HEK293 (cell line): ENCODE data around the gene ATP5F1D.
A peak's percentile ranks its signal among the peaks of the same experiment; 100 is the strongest.

Source experiments
- IKZF3 ChIP-seq: fragments of 450-650 bp; IDR thresholded peaks from 2 replicates; pipeline ENCODE4 v1.5.0; 2018; ENCODE audit warnings: missing biosample characterization, mild to moderate bottlenecking, missing genetic modification characterization, moderate library complexity
- KLF16 ChIP-seq: fragments of 450-650 bp; formaldehyde crosslinking; IDR thresholded peaks from 2 replicates; pipeline ENCODE4 v1.5.1; 2017; ENCODE audit warnings: missing biosample characterization, missing genetic modification characterization
- OVOL3 ChIP-seq: fragments of 450-650 bp; formaldehyde crosslinking; IDR thresholded peaks from 2 replicates; pipeline ENCODE4 v1.5.1; 2016; ENCODE audit warnings: missing biosample characterization, missing genetic modification characterization
- ZBTB21 ChIP-seq: fragments of 450-650 bp; formaldehyde crosslinking; IDR thresholded peaks from 2 replicates; pipeline ENCODE4 v1.5.1; 2017; ENCODE audit warnings: missing biosample characterization, missing genetic modification characterization
- ZFHX2 ChIP-seq: fragments of 450-650 bp; formaldehyde crosslinking; conservative IDR thresholded peaks from 2 replicates; pipeline ENCODE4 v1.5.1; 2016; ENCODE audit warnings: missing biosample characterization, missing genetic modification characterization
- ZNF155 ChIP-seq: fragments of 450-650 bp; formaldehyde crosslinking; IDR thresholded peaks from 2 replicates; pipeline ENCODE4 v1.5.1; 2016; ENCODE audit warnings: missing biosample characterization, missing genetic modification characterization
- ZNF223 ChIP-seq: fragments of 450-650 bp; formaldehyde crosslinking; IDR thresholded peaks from 2 replicates; pipeline ENCODE4 v1.5.1; 2016; ENCODE audit warnings: missing biosample characterization, missing genetic modification characterization
- ZNF311 ChIP-seq: fragments of 450-650 bp; formaldehyde crosslinking; IDR thresholded peaks from 2 replicates; pipeline ENCODE4 v1.5.1; 2017; ENCODE audit warnings: missing biosample characterization, missing genetic modification characterization, borderline replicate concordance
- ZNF335 ChIP-seq: fragments of 450-650 bp; formaldehyde crosslinking; conservative IDR thresholded peaks from 2 replicates; pipeline ENCODE4 v1.5.1; 2016; ENCODE audit warnings: missing biosample characterization, missing genetic modification characterization
- ZNF366 ChIP-seq: fragments of 450-650 bp; formaldehyde crosslinking; conservative IDR thresholded peaks from 2 replicates; pipeline ENCODE4 v1.5.1; 2016; ENCODE audit warnings: missing biosample characterization, missing genetic modification characterization
- ZNF404 ChIP-seq: fragments of 450-650 bp; formaldehyde crosslinking; IDR thresholded peaks from 2 replicates; pipeline ENCODE4 v1.5.1; 2017; ENCODE audit warnings: missing biosample characterization, missing genetic modification characterization
- ZNF571 ChIP-seq: fragments of 450-650 bp; formaldehyde crosslinking; IDR thresholded peaks from 2 replicates; pipeline ENCODE4 v1.5.0; 2017; ENCODE audit warnings: missing biosample characterization, missing genetic modification characterization
- ZNF830 ChIP-seq: fragments of 450-650 bp; IDR thresholded peaks from 2 replicates; pipeline ENCODE4 v1.5.0; 2018; ENCODE audit warnings: missing biosample characterization, missing genetic modification characterization, low read depth, mild to moderate bottlenecking, moderate library complexity
- TF ChIP-seq, protein P1 (sequence below): fragments of 450-650 bp; formaldehyde crosslinking; IDR thresholded peaks from 2 replicates; pipeline ENCODE4 v1.5.1; 2016; ENCODE audit warnings: missing biosample characterization, missing genetic modification characterization
- TF ChIP-seq, protein P2 (sequence below): fragments of 450-650 bp; formaldehyde crosslinking; conservative IDR thresholded peaks from 2 replicates; pipeline ENCODE4 v1.5.1; 2016; ENCODE audit warnings: low read depth, missing biosample characterization, missing genetic modification characterization
- TF ChIP-seq, protein P3 (sequence below): fragments of 450-650 bp; formaldehyde crosslinking; IDR thresholded peaks from 2 replicates; pipeline ENCODE4 v1.5.1; 2017; ENCODE audit warnings: missing biosample characterization, missing genetic modification characterization
- TF ChIP-seq, protein P4 (sequence below): fragments of 450-650 bp; formaldehyde crosslinking; IDR thresholded peaks from 2 replicates; pipeline ENCODE4 v1.5.1; 2017; ENCODE audit warnings: missing biosample characterization, missing genetic modification characterization
- TF ChIP-seq, protein P5 (sequence below): fragments of 450-650 bp; formaldehyde crosslinking; IDR thresholded peaks from 2 replicates; pipeline ENCODE4 v1.5.1; 2016; ENCODE audit warnings: missing biosample characterization, missing genetic modification characterization
- TF ChIP-seq, protein P6 (sequence below): fragments of 450-650 bp; formaldehyde crosslinking; IDR thresholded peaks from 2 replicates; pipeline ENCODE4 v1.5.1; 2016; ENCODE audit warnings: missing biosample characterization, missing genetic modification characterization
- TF ChIP-seq, protein P7 (sequence below): fragments of 450-650 bp; IDR thresholded peaks from 2 replicates; pipeline ENCODE4 v1.5.1; 2018; ENCODE audit warnings: missing biosample characterization, missing genetic modification characterization
- TF ChIP-seq, protein P8 (sequence below): fragments of 450-650 bp; formaldehyde crosslinking; IDR thresholded peaks from 2 replicates; pipeline ENCODE4 v1.5.1; 2017; ENCODE audit warnings: missing biosample characterization, mild to moderate bottlenecking, missing genetic modification characterization, moderate library complexity

The ATP5F1D gene

DNA sequence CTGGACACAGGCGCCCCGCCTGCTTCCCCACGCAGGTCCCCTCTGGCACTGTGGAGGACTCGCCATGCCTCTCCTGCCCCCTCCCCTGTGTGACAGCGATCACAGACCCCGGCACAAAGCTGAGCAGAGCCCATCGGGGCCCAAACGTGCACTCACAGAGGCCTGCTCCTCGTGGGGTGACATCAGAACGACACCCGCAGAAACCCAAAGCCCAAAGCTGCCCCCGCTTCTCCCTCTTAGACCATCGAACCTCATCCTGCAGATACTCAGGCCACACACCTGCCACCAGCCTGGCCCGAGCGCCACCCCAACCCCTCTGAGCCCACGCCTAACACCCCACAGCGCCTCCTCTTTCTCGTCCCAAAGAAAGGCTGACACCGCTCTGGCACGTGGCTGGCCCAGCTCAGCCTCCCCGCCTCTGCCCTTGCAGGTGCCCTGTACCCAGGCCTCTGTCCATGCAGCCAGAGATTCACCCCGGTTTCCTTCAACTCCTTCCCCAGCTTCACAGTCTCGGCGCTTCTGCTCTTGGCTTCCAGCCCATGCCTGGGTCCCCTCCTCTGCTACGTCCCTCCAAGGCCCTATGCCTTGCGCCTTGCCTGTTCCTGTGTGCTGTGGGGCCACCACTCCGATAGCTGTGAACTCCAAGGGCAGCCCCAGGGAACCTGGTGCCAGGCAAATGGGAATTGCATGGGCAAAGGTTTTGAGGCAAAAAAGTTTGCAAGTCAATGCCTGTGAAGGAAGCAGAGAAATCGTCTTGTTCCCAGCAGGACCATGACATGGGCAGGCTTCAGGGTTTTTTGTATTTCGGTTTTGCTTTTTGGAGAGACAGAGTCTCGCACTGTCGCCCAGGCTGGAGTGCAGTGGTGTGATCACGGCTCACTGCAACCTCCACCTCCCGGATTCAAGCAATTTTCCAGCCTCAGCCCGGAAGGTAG lies 2.9 kb upstream of the ATP5F1D start (continued):
- TF ChIP-seq, protein P1, sequence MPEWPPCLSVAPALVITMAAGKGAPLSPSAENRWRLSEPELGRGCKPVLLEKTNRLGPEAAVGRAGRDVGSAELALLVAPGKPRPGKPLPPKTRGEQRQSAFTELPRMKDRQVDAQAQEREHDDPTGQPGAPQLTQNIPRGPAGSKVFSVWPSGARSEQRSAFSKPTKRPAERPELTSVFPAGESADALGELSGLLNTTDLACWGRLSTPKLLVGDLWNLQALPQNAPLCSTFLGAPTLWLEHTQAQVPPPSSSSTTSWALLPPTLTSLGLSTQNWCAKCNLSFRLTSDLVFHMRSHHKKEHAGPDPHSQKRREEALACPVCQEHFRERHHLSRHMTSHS (tag by site-specific recombination): no peak
- TF ChIP-seq, protein P2, sequence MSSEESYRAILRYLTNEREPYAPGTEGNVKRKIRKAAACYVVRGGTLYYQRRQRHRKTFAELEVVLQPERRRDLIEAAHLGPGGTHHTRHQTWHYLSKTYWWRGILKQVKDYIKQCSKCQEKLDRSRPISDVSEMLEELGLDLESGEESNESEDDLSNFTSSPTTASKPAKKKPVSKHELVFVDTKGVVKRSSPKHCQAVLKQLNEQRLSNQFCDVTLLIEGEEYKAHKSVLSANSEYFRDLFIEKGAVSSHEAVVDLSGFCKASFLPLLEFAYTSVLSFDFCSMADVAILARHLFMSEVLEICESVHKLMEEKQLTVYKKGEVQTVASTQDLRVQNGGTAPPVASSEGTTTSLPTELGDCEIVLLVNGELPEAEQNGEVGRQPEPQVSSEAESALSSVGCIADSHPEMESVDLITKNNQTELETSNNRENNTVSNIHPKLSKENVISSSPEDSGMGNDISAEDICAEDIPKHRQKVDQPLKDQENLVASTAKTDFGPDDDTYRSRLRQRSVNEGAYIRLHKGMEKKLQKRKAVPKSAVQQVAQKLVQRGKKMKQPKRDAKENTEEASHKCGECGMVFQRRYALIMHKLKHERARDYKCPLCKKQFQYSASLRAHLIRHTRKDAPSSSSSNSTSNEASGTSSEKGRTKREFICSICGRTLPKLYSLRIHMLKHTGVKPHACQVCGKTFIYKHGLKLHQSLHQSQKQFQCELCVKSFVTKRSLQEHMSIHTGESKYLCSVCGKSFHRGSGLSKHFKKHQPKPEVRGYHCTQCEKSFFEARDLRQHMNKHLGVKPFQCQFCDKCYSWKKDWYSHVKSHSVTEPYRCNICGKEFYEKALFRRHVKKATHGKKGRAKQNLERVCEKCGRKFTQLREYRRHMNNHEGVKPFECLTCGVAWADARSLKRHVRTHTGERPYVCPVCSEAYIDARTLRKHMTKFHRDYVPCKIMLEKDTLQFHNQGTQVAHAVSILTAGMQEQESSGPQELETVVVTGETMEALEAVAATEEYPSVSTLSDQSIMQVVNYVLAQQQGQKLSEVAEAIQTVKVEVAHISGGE (tag by site-specific recombination): peak; percentile 33; the same call in 1 of the 2 replicates
- TF ChIP-seq KLF16 (tag by site-specific recombination) (no peak), OVOL3 (tag by site-specific recombination) (no peak), ZBTB21 (tag by site-specific recombination) (peak; percentile 10; the same call in 1 of the 2 replicates), ZNF366 (tag by site-specific recombination) (no peak), ZNF155 (no peak), ZNF223 (tag by site-specific recombination) (peak; percentile 74; the same call in 1 of the 2 replicates), ZNF335 (peak; percentile 54; the same call in 1 of the 2 replicates), IKZF3 (no peak), ZNF571 (tag by site-specific recombination) (no peak), ZNF404 (no peak), ZNF830 (no peak), ZFHX2 (tag by site-specific recombination) (peak; percentile 15; the same call in 1 of the 2 replicates), ZNF311 (tag by site-specific recombination) (no peak)
- TF ChIP-seq, protein P3, sequence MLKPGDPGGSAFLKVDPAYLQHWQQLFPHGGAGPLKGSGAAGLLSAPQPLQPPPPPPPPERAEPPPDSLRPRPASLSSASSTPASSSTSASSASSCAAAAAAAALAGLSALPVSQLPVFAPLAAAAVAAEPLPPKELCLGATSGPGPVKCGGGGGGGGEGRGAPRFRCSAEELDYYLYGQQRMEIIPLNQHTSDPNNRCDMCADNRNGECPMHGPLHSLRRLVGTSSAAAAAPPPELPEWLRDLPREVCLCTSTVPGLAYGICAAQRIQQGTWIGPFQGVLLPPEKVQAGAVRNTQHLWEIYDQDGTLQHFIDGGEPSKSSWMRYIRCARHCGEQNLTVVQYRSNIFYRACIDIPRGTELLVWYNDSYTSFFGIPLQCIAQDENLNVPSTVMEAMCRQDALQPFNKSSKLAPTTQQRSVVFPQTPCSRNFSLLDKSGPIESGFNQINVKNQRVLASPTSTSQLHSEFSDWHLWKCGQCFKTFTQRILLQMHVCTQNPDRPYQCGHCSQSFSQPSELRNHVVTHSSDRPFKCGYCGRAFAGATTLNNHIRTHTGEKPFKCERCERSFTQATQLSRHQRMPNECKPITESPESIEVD (tag by site-specific recombination): no peak
- TF ChIP-seq, protein P4, sequence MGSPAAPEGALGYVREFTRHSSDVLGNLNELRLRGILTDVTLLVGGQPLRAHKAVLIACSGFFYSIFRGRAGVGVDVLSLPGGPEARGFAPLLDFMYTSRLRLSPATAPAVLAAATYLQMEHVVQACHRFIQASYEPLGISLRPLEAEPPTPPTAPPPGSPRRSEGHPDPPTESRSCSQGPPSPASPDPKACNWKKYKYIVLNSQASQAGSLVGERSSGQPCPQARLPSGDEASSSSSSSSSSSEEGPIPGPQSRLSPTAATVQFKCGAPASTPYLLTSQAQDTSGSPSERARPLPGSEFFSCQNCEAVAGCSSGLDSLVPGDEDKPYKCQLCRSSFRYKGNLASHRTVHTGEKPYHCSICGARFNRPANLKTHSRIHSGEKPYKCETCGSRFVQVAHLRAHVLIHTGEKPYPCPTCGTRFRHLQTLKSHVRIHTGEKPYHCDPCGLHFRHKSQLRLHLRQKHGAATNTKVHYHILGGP (tag by site-specific recombination): no peak
- TF ChIP-seq, protein P5, sequence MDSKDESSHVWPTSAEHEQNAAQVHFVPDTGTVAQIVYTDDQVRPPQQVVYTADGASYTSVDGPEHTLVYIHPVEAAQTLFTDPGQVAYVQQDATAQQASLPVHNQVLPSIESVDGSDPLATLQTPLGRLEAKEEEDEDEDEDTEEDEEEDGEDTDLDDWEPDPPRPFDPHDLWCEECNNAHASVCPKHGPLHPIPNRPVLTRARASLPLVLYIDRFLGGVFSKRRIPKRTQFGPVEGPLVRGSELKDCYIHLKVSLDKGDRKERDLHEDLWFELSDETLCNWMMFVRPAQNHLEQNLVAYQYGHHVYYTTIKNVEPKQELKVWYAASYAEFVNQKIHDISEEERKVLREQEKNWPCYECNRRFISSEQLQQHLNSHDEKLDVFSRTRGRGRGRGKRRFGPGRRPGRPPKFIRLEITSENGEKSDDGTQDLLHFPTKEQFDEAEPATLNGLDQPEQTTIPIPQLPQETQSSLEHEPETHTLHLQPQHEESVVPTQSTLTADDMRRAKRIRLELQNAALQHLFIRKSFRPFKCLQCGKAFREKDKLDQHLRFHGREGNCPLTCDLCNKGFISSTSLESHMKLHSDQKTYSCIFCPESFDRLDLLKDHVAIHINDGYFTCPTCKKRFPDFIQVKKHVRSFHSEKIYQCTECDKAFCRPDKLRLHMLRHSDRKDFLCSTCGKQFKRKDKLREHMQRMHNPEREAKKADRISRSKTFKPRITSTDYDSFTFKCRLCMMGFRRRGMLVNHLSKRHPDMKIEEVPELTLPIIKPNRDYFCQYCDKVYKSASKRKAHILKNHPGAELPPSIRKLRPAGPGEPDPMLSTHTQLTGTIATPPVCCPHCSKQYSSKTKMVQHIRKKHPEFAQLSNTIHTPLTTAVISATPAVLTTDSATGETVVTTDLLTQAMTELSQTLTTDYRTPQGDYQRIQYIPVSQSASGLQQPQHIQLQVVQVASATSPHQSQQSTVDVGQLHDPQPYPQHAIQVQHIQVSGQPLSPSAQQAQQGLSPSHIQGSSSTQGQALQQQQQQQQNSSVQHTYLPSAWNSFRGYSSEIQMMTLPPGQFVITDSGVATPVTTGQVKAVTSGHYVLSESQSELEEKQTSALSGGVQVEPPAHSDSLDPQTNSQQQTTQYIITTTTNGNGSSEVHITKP (tag by site-specific recombination): 0 out of 2 replicates have a peak, but pooled peaks have one; percentile 2
- TF ChIP-seq, protein P6, sequence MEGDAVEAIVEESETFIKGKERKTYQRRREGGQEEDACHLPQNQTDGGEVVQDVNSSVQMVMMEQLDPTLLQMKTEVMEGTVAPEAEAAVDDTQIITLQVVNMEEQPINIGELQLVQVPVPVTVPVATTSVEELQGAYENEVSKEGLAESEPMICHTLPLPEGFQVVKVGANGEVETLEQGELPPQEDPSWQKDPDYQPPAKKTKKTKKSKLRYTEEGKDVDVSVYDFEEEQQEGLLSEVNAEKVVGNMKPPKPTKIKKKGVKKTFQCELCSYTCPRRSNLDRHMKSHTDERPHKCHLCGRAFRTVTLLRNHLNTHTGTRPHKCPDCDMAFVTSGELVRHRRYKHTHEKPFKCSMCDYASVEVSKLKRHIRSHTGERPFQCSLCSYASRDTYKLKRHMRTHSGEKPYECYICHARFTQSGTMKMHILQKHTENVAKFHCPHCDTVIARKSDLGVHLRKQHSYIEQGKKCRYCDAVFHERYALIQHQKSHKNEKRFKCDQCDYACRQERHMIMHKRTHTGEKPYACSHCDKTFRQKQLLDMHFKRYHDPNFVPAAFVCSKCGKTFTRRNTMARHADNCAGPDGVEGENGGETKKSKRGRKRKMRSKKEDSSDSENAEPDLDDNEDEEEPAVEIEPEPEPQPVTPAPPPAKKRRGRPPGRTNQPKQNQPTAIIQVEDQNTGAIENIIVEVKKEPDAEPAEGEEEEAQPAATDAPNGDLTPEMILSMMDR (tag by site-specific recombination): no peak
- TF ChIP-seq, protein P7, sequence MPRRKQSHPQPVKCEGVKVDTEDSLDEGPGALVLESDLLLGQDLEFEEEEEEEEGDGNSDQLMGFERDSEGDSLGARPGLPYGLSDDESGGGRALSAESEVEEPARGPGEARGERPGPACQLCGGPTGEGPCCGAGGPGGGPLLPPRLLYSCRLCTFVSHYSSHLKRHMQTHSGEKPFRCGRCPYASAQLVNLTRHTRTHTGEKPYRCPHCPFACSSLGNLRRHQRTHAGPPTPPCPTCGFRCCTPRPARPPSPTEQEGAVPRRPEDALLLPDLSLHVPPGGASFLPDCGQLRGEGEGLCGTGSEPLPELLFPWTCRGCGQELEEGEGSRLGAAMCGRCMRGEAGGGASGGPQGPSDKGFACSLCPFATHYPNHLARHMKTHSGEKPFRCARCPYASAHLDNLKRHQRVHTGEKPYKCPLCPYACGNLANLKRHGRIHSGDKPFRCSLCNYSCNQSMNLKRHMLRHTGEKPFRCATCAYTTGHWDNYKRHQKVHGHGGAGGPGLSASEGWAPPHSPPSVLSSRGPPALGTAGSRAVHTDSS (tag by site-specific recombination): no peak
- TF ChIP-seq, protein P8, sequence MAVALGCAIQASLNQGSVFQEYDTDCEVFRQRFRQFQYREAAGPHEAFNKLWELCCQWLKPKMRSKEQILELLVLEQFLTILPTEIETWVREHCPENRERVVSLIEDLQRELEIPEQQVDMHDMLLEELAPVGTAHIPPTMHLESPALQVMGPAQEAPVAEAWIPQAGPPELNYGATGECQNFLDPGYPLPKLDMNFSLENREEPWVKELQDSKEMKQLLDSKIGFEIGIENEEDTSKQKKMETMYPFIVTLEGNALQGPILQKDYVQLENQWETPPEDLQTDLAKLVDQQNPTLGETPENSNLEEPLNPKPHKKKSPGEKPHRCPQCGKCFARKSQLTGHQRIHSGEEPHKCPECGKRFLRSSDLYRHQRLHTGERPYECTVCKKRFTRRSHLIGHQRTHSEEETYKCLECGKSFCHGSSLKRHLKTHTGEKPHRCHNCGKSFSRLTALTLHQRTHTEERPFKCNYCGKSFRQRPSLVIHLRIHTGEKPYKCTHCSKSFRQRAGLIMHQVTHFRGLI (tag by site-specific recombination): no peak
